GM18502 (cell line): ENCODE results near the gene THAP6.
"Not testable (repeated sequence)": the region's sequence is repeated elsewhere in the genome, so short reads cannot be mapped to it uniquely, and the experiment has no call there.

Experiments
- ATAC-seq: cut with Tn5 transposase; IDR thresholded peaks from one replicate; pipeline ENCODE4 v1.9.1; 2021; ENCODE audit warnings: mild to moderate bottlenecking; ENCODE audit not compliant: unreplicated experiment, poor library complexity

Gene THAP6, protein sequence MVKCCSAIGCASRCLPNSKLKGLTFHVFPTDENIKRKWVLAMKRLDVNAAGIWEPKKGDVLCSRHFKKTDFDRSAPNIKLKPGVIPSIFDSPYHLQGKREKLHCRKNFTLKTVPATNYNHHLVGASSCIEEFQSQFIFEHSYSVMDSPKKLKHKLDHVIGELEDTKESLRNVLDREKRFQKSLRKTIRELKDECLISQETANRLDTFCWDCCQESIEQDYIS

DNA sequence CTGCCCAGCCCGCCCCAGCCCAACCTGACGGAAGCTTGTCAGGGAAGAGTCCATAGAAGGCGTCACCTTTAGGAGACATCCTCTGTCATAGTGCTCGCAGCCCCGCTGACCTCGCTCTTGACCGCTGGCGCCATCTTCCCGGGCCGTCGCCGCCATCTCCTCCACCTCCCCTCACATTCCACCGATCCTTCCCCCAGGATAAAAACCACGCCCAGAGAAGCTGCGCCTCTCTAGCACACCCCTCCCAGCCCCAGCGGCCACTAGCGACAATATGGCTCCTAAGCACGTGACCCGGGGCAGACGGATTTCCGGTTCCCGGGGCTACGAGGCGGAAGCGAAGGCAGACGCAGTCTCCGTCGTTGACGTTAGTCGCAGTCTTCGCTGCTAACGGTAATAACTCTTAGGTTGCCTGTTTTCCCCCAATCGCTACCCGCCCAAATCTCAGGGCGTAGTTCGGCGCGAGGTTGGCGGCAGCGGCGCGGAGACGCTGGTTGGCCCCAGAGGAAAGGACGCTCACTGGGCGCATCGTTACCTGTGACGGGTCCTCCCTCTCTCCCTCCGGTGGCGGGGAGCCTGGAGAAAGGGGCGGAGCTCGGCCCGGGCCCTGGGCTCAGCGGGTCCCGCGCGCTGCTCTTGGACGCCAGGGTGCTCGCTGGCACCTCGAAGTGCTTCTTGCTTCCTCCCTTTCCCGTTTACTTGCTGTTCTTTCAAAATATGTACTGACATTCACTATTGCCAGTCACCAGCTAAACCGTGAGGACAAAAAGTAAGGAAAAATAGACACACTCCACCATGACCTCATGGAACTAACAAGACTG lies at the start of gene THAP6, which contains the start of gene RCHY1:
Gene THAP6 (plus strand): TSS at position 343 of the 818 bp plus-strand sequence. CDS start 980 bp downstream, outside the sequence.
Gene RCHY1 (minus strand): TSS at position 273 of the 818 bp plus-strand sequence. CDS start 117 bp downstream, at position 156.
- ATAC-seq = peak; percentile 95

- ATAC-seq = no peak
Observed at GRCh38 chr4:75469896-75470295, 44.4 kb upstream of the THAP6 start.

DNA sequence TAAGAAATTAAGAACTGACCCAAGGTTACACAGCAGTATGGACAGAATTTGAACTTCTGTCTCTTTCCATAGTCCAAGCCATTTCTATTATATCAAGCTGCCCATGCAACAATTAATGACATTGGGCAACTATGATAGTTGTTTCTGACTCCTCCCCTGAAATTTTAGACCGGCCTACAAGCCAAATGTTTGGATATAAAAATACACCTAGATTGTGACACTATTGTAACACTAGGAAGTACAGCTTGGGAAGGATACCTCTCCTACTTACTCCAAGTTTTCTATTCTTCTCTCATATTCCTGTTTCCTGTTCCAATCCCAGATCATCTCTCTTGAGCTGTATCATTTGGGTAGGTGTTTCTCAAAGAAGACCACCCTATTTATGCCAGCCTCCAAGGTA lies 43.5 kb upstream of the THAP6 start:
- no peak for ATAC-seq

DNA sequence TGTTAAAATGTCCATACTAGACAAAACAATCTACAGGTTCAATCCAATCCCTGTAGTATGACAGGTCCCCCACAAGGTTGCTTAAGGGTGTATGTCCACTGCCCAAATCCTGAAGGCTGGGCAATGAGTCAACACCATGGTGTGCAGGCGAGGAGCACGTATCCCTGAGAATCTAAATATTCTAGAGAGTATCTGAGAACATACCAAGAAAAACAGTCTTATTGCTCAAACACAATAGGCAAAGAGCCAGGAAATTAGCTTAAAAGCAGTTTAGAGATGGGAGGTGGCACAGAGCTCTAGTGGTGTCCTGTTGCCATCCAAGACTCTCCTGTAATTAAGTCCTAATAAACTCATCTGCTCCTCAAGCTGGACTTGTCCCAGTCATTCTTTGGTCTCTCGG lies 37.1 kb upstream of the THAP6 start:
- ATAC-seq = no peak

DNA sequence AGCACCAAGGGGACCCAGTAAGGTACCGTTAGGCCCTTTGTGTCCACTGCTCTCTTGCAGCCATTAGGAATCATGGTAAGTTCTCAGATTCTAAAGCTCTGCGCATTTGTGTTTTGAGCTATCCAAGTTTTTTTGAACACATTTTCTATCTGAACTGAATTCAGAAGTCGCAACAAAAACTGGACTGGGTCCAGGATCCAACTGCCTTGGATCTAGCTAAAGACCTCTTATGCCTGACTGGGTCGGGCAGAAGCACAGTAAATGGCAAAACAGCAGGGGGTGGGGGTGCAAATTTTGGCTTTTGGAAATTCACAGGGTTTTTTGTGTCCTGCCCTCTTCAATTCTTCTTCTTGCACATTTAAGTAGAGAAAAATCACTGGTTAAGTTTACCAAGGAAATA lies 30.1 kb upstream of the THAP6 start:
- ATAC-seq = no peak

DNA sequence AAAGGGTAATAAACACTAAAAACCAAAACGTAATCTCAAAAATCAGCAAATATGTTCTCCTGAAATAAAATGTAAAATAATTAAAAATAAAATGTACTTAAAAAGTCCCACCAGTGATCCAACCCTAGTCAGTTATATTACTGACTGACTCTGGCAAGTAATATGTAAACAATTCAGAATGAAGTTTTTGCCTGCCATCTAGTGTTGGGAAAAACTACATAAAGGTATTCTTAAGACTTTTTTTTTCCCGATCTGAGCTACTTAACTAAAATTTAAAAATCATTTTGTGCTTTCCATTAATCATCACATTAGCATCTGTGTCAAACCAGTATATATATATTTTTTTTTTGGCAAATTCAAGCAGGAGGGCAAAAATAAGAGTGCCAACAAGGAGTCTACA lies 24.1 kb upstream of the THAP6 start:
- ATAC-seq = no peak

- no peak for ATAC-seq
Observed at GRCh38 chr4:75494563-75494962, 19.7 kb upstream of the THAP6 start.

GRCh38 chr4:75495476-75495875 lies 18.8 kb upstream of the THAP6 start:
- ATAC-seq = no peak

GRCh38 chr4:75496406-75496805 lies 17.9 kb upstream of the THAP6 start:
- no peak for ATAC-seq

DNA sequence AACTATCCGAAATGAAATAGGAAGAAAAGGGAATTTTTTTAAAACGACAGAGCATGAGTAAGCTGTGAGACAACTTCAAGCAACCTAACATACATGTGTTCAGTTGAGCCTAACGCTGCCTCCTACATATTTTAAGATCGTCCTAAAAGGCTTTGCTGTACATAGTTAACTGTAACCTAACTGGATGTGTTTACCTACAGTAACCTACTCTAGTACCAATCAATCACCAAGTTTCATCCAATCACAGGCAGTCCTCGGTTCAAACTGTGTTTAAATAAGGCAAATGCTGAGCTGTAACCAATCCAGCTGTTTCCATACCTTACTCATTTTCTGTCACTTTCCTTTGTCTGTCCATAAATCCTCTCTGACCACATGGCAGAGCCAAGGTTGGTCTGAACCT lies 17.1 kb upstream of the THAP6 start:
- ATAC-seq = no peak

DNA sequence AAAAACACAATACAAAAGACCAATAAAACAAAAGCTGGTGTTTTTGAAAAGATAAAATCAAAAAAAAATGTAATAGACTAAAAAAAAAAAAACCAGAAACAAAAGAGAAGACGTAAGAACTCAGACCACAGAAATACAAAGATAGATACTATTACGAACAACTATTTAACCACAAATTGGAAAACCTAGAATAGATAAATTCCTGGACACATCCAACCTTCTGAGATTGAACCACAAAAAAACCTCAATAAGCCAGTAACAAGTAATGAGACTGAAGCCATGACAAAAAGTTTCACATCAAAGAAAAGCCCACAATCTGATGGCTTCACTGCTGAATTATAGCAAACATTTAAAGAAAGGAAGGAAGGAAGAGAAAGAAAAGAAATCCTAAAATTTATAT lies 16.2 kb upstream of the THAP6 start:
- no peak for ATAC-seq

- ATAC-seq = no peak
Observed at GRCh38 chr4:75499900-75500299, 14.4 kb upstream of the THAP6 start.

- ATAC-seq = no peak
Observed at GRCh38 chr4:75502671-75503070, 11.6 kb upstream of the THAP6 start.

GRCh38 chr4:75505630-75506029 lies 8.6 kb upstream of the THAP6 start:
- ATAC-seq = no peak

DNA sequence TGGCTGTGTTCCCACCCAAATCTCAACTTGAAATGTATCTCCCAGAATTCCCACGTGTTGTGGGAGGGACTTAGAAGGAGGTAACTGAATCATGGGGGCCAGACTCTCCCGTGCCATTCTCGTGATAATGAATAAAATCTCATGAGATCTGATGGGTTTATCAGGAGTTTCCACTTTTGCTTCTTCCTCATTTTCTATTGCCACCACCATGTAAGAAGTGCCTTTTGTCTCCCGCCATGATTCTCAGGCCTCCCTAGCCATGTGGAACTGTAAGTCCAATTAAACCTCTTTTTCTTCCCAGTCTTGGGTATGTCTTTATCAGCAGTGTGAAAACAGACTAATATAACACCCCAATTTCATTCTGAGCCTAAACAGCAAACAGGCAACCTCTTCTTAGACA lies 4.7 kb upstream of the THAP6 start:
- not testable (repeated sequence) for ATAC-seq

- no peak for ATAC-seq
Observed at GRCh38 chr4:75511841-75512240, 2.4 kb upstream of the THAP6 start.

GRCh38 chr4:75512386-75513211 lies 1.7 kb upstream of the THAP6 start:
- no peak for ATAC-seq

GRCh38 chr4:75513526-75514130 lies 645 bp upstream of the THAP6 start:
- no peak for ATAC-seq

DNA sequence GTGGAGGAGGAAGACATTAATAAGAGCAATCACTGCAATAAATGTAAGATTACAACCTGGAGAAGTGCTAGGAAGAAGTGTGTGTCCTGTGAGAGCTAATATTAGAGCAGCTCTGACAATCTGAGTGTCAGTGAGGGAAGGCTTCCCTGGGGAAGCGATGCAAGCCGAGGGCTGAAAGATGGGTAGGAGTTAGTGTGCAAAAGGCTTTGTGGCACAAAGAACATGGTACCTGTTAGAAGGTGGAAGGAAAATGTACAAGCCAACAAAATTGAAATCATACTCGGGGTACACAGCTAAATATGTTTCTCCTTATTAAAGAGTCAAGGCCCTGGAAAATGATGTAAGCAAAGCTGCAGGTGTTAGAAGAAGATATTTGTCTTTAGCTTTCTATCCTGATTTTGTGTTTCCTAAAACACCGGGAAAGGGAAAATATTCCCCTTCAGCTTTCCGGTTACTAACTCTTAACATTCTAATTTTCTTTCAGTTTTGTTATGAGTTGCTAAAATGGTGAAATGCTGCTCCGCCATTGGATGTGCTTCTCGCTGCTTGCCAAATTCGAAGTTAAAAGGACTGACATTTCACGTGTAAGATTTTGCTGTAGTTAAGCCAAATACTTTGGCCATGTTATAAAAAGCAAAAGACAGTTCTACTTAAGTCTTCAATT lies 808 bp downstream of the THAP6 start:
- ATAC-seq = peak; percentile 4

GRCh38 chr4:75516144-75516543 lies 1.9 kb downstream of the THAP6 start:
- no peak for ATAC-seq
